CD4-positive, alpha-beta T cell (primary cell): Measurements from ENCODE around the gene IKBKE. TPM values are rescaled to one million over a fixed set of nuclear protein-coding genes. Genes with fewer than 3 reads are reported as not detected.

Source experiments
- ATAC-seq: fragments of 200-7000 bp; cut with Tn5 transposase; one replicate; pipeline ENCODE4 v1.10.0; 2022; ENCODE audit warnings: mild to moderate bottlenecking; ENCODE audit not compliant: poor library complexity
- CTCF ChIA-PET: fragments of 350-600 bp; sonication (Branson Sonifier 250); formaldehyde crosslinking; loops from one replicate; lab custom pipeline; 2021; ENCODE audit warnings: antibody characterized with exemption, inconsistent platforms; lab: Charles Lee
- POLR2A ChIA-PET: fragments of 350-600 bp; sonication (Branson Sonifier 250); formaldehyde crosslinking; loops from one replicate; lab custom pipeline; 2021; ENCODE audit warnings: antibody characterized with exemption, inconsistent platforms; lab: Charles Lee
- DNase-seq, 14 experiments: peaks; one replicate each; pipeline ENCODE4 v3.0.0-alpha.2; 2013 to 2020; ENCODE audit warnings: mixed read lengths in 2 of 14
- H3K27ac ChIP-seq, 2 donors: one replicate each; pipeline versions ENCODE4 v1.5.1 to v1.7.0; 2013; ENCODE audit warnings: low read length in 2 of 2, low read depth in 1 of 2, mild to moderate bottlenecking in 1 of 2
- H3K27me3 ChIP-seq, 2 experiments: 1 replicate in 1 of 2; 2 replicates in 1 of 2; pipeline versions ENCODE4 v1.6.1 to v1.7.0; 2013; ENCODE audit warnings: low read length in 2 of 2, control low read depth in 1 of 2, mild to moderate bottlenecking in 1 of 2, moderate library complexity in 1 of 2; ENCODE audit not compliant: insufficient read depth in 2 of 2, control insufficient read depth in 1 of 2
- H3K36me3 ChIP-seq: one replicate; pipeline ENCODE4 v1.6.1; 2013; ENCODE audit warnings: low read length, control low read depth; ENCODE audit not compliant: insufficient read depth
- H3K4me1 ChIP-seq: one replicate; pipeline ENCODE4 v1.6.1; 2013; ENCODE audit warnings: low read length, control low read depth; ENCODE audit not compliant: insufficient read depth
- H3K4me3 ChIP-seq: one replicate; pipeline ENCODE4 v1.5.1; 2013; ENCODE audit warnings: mild to moderate bottlenecking, low read length, moderate library complexity
- H3K9me3 ChIP-seq, 2 experiments: 1 replicate in 1 of 2; 2 replicates in 1 of 2; pipeline versions ENCODE4 v1.6.1 to v1.7.0; 2013; ENCODE audit warnings: low read length in 2 of 2, mild to moderate bottlenecking in 2 of 2, control low read depth in 1 of 2, moderate library complexity in 1 of 2; ENCODE audit not compliant: control insufficient read depth in 1 of 2, insufficient read depth in 1 of 2
- H3K27ac Mint-ChIP-seq: one replicate; pipeline ENCODE4 v1.8.0; 2020; ENCODE audit warnings: mixed read lengths
- H3K27me3 Mint-ChIP-seq: one replicate; pipeline ENCODE4 v1.8.0; 2021; ENCODE audit warnings: mixed read lengths
- H3K36me3 Mint-ChIP-seq: one replicate; pipeline ENCODE4 v1.8.0; 2021; ENCODE audit warnings: low read depth, mixed read lengths
- H3K4me1 Mint-ChIP-seq: one replicate; pipeline ENCODE4 v1.8.0; 2021; ENCODE audit warnings: low read depth, mixed read lengths
- H3K4me3 Mint-ChIP-seq: one replicate; pipeline ENCODE4 v1.8.0; 2020; ENCODE audit warnings: mild to moderate bottlenecking, mixed read lengths
- H3K9me3 Mint-ChIP-seq: one replicate; pipeline ENCODE4 v1.8.0; 2020; ENCODE audit warnings: mixed read lengths
- CTCF ChIP-seq: fragments of 200-600 bp; IDR thresholded peaks from one replicate; pipeline ENCODE4 v1.8.0; 2022; ENCODE audit warnings: antibody characterized with exemption, mild to moderate bottlenecking
- intact Hi-C, 2 experiments: fragments of 100-400 bp; cut with DNase I in 1 of 2; cut with micrococcal nuclease in 1 of 2; formaldehyde crosslinking; loops; one replicate each; pipeline versions ENCODE4 v1.15.1 to v1.9.0; 2023 to 2025; cut with DNase I, micrococcal nuclease
- total RNA-seq, 174 experiments: library from RNA in 2 of 174; stranded (reverse) in 2 of 174; gene quantifications; one replicate each; pipeline ENCODE4 v1.2.3 and lab custom pipeline; 2021 to 2026

IKBKE gene
- total RNA-seq, 2 experiments from 2014 or later = 27.9 to 29.8 TPM

DNA sequence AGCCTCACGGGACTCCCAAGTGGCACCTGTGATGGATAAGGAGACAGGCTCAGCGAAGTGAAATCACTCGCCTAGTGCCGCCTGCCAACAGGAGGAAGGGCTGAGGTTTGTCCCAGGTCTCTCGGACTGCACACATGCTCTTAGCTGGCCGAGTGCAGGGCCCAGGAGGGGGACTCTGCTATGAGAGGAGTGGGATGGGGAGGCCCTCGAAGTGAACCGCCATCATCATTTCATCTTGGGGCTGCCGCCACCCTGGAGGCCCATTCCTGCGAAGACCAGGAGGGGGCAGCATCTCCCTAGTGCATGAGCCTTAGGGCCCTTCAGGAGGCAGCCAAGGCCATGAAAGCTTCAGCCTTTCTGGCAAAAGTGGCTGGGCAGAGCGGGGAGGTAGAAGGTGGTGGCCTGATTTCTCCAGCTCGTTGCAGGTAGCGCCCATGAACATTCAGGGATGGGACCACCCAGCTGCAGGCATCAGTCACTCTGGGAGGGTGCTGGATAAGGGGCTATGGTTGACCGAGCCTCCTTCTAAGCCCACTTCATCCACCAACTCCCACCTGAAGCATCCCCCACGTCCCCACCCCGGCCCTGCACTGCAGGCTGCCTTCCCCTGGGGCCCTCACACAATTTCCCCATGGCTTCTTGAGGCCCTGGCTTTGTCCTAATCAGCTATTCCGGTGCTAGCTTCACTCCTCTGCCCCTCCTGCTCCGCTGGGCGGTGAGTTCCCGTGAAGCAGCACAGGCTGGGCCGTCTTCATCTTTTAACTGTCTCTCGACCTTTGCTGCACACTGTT is 19.9 kb downstream of the IKBKE start:
- CTCF ChIA-PET = interaction anchor here (0.7 to 2.9 kb wide), 16 partner anchors 11 to 174 kb away, joined by 3 to 18 read pairs (median 4); partner anchors contain the start of genes EIF2D and IKBKE
- Mint-ChIP-seq H3K36me3 (peaks cover 84% of the 10 kb centered on the region), H3K4me3 (no peak overlapping the region), H3K27ac (no peak overlapping the region), H3K27me3 (no peaks in the 10 kb centered on the region), H3K9me3 (no peaks in the 10 kb centered on the region), H3K4me1 (no peaks in the 10 kb centered on the region)
- H3K36me3 ChIP-seq = peaks cover 95% of the 10 kb centered on the region
- peak; percentile 92 for ATAC-seq
- TF ChIP-seq CTCF = peak; percentile 68
- peaks cover 4% of the 10 kb centered on the region for H3K4me1 ChIP-seq
- no peak overlapping the region for H3K4me3 ChIP-seq
- intact Hi-C loops = loop anchor here (1.0 to 10.0 kb wide), 5 partner anchors 55 to 174 kb away; no protein-coding TSS in a partner anchor
- no peaks in the 10 kb centered on the region for H3K9me3 ChIP-seq
- no peaks in the 10 kb centered on the region for H3K27me3 ChIP-seq
- H3K27ac ChIP-seq = no peak overlapping the region
- peak; percentile 53 to 79 (median 63) for DNase-seq
- POLR2A ChIA-PET = interaction anchor here (0.6 to 1.9 kb wide), 4 partner anchors 8 to 26 kb away, joined by 3 to 5 read pairs (median 4); partner anchors contain the start of genes IKBKE and RASSF5

GRCh38 chr1:206490771-206491405 is 20.6 kb downstream of the IKBKE start:
- no peaks in the 10 kb centered on the region for H3K27me3 ChIP-seq
- no peak for DNase-seq
- ChIA-PET POLR2A (interaction anchor here (0.6 to 1.9 kb wide), 2 partner anchors 16 to 25 kb away, joined by 3 to 5 read pairs; partner anchors contain the start of gene RASSF5), CTCF (interaction anchor here (0.7 to 2.9 kb wide), 14 partner anchors 11 to 173 kb away, joined by 3 to 18 read pairs (median 4); partner anchors contain the start of genes EIF2D and IKBKE)
- H3K36me3 ChIP-seq = peaks cover 94% of the 10 kb centered on the region
- TF ChIP-seq CTCF = no peak
- H3K9me3 ChIP-seq = no peaks in the 10 kb centered on the region
- H3K27me3 Mint-ChIP-seq = no peaks in the 10 kb centered on the region
- no peak overlapping the region for H3K27ac ChIP-seq
- peaks cover 85% of the 10 kb centered on the region for H3K36me3 Mint-ChIP-seq
- peaks cover 4% of the 10 kb centered on the region for H3K4me1 ChIP-seq
- intact Hi-C loops = loop anchor here (1.0 to 10.0 kb wide), 4 partner anchors 54 to 173 kb away; no protein-coding TSS in a partner anchor
- ATAC-seq = no peak
- H3K4me1 Mint-ChIP-seq = no peaks in the 10 kb centered on the region
- no peaks in the 10 kb centered on the region for H3K9me3 Mint-ChIP-seq
- H3K4me3 ChIP-seq = no peak overlapping the region
- H3K27ac Mint-ChIP-seq = no peak overlapping the region
- no peak overlapping the region for H3K4me3 Mint-ChIP-seq

- CTCF ChIA-PET = interaction anchor here (1.7 kb wide), 1 partner anchor 54 kb away, joined by 6 read pairs; no protein-coding TSS in a partner anchor
- H3K9me3 ChIP-seq = no peaks in the 10 kb centered on the region
- ATAC-seq (no peak), DNase-seq (no peak)
- POLR2A ChIA-PET = no interaction called here
- H3K4me1 ChIP-seq = peaks cover 8% of the 10 kb centered on the region
- intact Hi-C loops = loop anchor here (5.0 to 10.0 kb wide), 2 partner anchors 53 to 91 kb away; no protein-coding TSS in a partner anchor
- no peak overlapping the region for H3K27ac ChIP-seq
- no peaks in the 10 kb centered on the region for H3K27me3 ChIP-seq
- no peak for TF ChIP-seq CTCF
- no peak overlapping the region for H3K4me3 ChIP-seq
- peaks cover 94% of the 10 kb centered on the region for H3K36me3 ChIP-seq
- Mint-ChIP-seq H3K9me3 (no peaks in the 10 kb centered on the region), H3K4me3 (no peak overlapping the region), H3K36me3 (peaks cover 91% of the 10 kb centered on the region), H3K4me1 (no peaks in the 10 kb centered on the region), H3K27ac (no peak overlapping the region), H3K27me3 (no peaks in the 10 kb centered on the region)
Measured at GRCh38 chr1:206491616-206492015, 21.3 kb downstream of the IKBKE start.
